OCI-LY7 (cell line): ENCODE measurements around the gene EFNA2. TPM values are rescaled to one million over a fixed set of nuclear protein-coding genes. Genes with fewer than 3 reads are reported as not detected.
"Not testable (repeated sequence)": the region's sequence is repeated elsewhere in the genome, so short reads cannot be mapped to it uniquely, and the experiment has no call there.

Experiments
- BruUV-seq: library from RNA; stranded (reverse); fragments of 400-500 nt; replicated peaks from 2 replicates; lab custom pipeline; 2021; lab: Mats Ljungman, UMichigan
- CTCF ChIA-PET: fragments of 300-600 bp; sonication (Branson Sonifier 250); formaldehyde crosslinking; loops from one replicate; lab custom pipeline; 2022; ENCODE audit warnings: antibody characterized with exemption; ENCODE audit not compliant: unreplicated experiment; lab: Charles Lee
- POLR2A ChIA-PET: fragments of 300-600 bp; sonication (Branson Sonifier 250); formaldehyde crosslinking; loops from one replicate; lab custom pipeline; 2022; ENCODE audit warnings: antibody characterized with exemption; lab: Charles Lee
- DNase-seq: peaks from one replicate; pipeline ENCODE4 v3.0.0-alpha.2; 2015; ENCODE audit warnings: low spot score
- H2AFZ ChIP-seq: fragments of 200-600 bp; sonication (generic), shearing (Covaris generic); 2 replicates; pipeline ENCODE4 v1.6.1; 2014; ENCODE audit warnings: mild to moderate bottlenecking, antibody characterized with exemption, low read length, moderate library complexity
- H3K27ac ChIP-seq: fragments of 200-600 bp; sonication (generic); 2 replicates; pipeline ENCODE4 v1.5.1; 2014; ENCODE audit warnings: mixed run types, low read depth, mild to moderate bottlenecking, moderate library complexity, low read length, inconsistent platforms; ENCODE audit not compliant: poor library complexity, severe bottlenecking
- H3K36me3 ChIP-seq: fragments of 200-600 bp; sonication (generic); 2 replicates; pipeline ENCODE4 v1.6.1; 2014; ENCODE audit warnings: mild to moderate bottlenecking, antibody characterized with exemption, low read length, moderate library complexity, mixed read lengths; ENCODE audit not compliant: insufficient read depth
- H3K4me1 ChIP-seq: fragments of 200-600 bp; sonication (generic); 2 replicates; pipeline ENCODE4 v1.5.1; 2014; ENCODE audit warnings: mild to moderate bottlenecking, low read length; ENCODE audit not compliant: insufficient read depth, poor library complexity, severe bottlenecking
- H3K4me2 ChIP-seq: fragments of 200-600 bp; sonication (generic); 2 replicates; pipeline ENCODE4 v1.6.1; 2014; ENCODE audit warnings: mild to moderate bottlenecking, low read length
- H3K4me3 ChIP-seq: fragments of 200-600 bp; sonication (generic); 2 replicates; pipeline ENCODE4 v1.5.1; 2014; ENCODE audit warnings: mild to moderate bottlenecking, low read depth, low read length; ENCODE audit not compliant: poor library complexity, severe bottlenecking
- H3K79me2 ChIP-seq: fragments of 200-600 bp; sonication (generic); 2 replicates; pipeline ENCODE4 v1.6.1; 2016; ENCODE audit warnings: low read depth, mild to moderate bottlenecking, low read length, moderate library complexity, mixed read lengths; ENCODE audit not compliant: insufficient read depth
- H3K9me2 ChIP-seq: fragments of 200-600 bp; sonication (generic); 2 replicates; pipeline ENCODE4 v1.6.1; 2016; ENCODE audit warnings: mild to moderate bottlenecking, low read length, mixed read lengths; ENCODE audit not compliant: insufficient read depth
- H3K9me3 ChIP-seq: fragments of 200-600 bp; sonication (generic); 2 replicates; pipeline ENCODE4 v1.6.1; 2014; ENCODE audit warnings: mild to moderate bottlenecking, mixed run types, low read length, mixed read lengths
- H4K20me1 ChIP-seq: fragments of 200-600 bp; sonication (generic); 2 replicates; pipeline ENCODE4 v1.6.1; 2014; ENCODE audit warnings: mild to moderate bottlenecking, antibody characterized with exemption, low read length, moderate library complexity, mixed read lengths; ENCODE audit not compliant: insufficient read depth
- CTCF ChIP-seq: fragments of 200-600 bp; sonication (generic); conservative IDR thresholded peaks from 2 replicates; pipeline ENCODE4 v1.5.1; 2014; ENCODE audit warnings: mild to moderate bottlenecking, antibody characterized with exemption, low read length, moderate library complexity, mixed read lengths
- EZH2phosphoT487 ChIP-seq: fragments of 200-600 bp; sonication (generic); IDR thresholded peaks from 2 replicates; pipeline ENCODE4 v1.6.1; 2018; ENCODE audit warnings: low read depth, borderline replicate concordance, mild to moderate bottlenecking, mixed run types, antibody characterized with exemption, low read length, moderate library complexity, mixed read lengths
- intact Hi-C: fragments of 100-400 bp; cut with micrococcal nuclease; formaldehyde crosslinking; loops from one replicate; pipeline ENCODE4 v1.10.0; 2022; ENCODE audit not compliant: unreplicated experiment
- total RNA-seq, 2 experiments: library from RNA; depleted of rRNA in 1 of 2; stranded (reverse); fragments of >200 nt in 1 of 2; shearing (Covaris generic) in 1 of 2; gene quantifications; 2 replicates each; pipeline ENCODE4 v1.2.3, GENCODE V29; 2014 to 2022

EFNA2 gene
- total RNA-seq, 2 experiments from 2014 or later, result not detected

GRCh38 chr19:1245494-1246264, 40.0 kb upstream of the EFNA2 start:
- POLR2A ChIA-PET, result interaction anchor here (2.9 kb wide), 1 partner anchor 23 kb away, joined by 23 read pairs; the partner anchor contains the start of gene CIRBP
- CTCF ChIA-PET, result interaction anchor here (2.7 kb wide), 1 partner anchor 21 kb away, joined by 24 read pairs; no protein-coding TSS in a partner anchor
- no peaks in the 10 kb centered on the region for H3K9me2 ChIP-seq
- peak overlapping the region; percentile 84; the same call in 1 of the 2 replicates for H3K4me2 ChIP-seq
- no peaks in the 10 kb centered on the region for H3K9me3 ChIP-seq
- TF ChIP-seq CTCF (no peak), EZH2phosphoT487 (no peak)
- H3K36me3 ChIP-seq, result peaks cover 32% of the 10 kb centered on the region
- H3K4me1 ChIP-seq, result peaks cover 48% of the 10 kb centered on the region
- H3K4me3 ChIP-seq, result no peak overlapping the region
- no TSS peak for BruUV-seq
- H4K20me1 ChIP-seq, result no peaks in the 10 kb centered on the region
- DNase-seq, result no peak
- peaks cover 22% of the 10 kb centered on the region; the same call in 1 of the 2 replicates for H3K79me2 ChIP-seq
- H3K27ac ChIP-seq, result no peak overlapping the region
- no peak overlapping the region for H2AFZ ChIP-seq
- intact Hi-C loops, result no loop called here

DNA sequence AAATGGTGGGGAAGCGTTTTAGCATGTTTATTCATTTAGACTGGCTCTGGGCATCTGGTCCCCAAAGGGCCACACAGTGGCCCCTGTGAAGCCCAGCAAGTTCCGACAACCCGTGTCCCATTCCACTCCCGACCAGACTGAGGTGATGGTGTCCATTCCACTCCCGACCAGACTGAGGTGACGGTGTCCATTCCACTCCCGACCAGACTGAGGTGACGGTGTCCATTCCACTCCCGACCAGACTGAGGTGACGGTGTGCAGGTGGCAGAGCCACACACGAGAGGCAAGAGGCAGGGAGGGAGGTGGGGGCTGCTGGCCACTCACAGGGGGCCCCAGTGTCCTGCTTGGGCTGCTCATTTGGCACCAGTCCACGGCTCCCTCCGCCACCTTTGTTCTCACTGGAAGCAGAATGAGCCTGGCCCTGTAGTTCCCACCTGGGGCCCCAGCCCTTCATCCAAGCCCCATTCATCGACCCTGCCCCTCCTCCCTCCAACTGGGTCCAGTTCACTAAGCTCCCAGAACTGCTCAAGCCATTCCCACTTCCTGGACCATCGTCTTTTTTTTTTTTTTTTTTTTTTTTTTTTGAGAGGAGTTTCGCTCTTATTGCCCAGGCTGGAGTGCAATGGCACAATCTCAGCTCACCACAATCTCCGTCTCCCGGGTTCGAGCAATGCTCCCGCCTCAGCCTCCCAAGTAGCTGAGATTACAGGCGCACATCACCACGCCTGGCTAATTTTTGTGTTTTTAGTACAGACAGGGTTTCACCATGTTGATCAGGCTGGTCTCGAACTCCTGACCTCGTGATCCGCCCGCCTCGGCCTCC, 39.2 kb upstream of the EFNA2 start:
- POLR2A ChIA-PET, result interaction anchor here (0.7 to 2.9 kb wide), 2 partner anchors 23 to 500 kb away, joined by 3 to 23 read pairs; partner anchors contain the start of gene CIRBP
- H3K4me3 ChIP-seq, H3K9me3 ChIP-seq, intact Hi-C loops, BruUV-seq, H4K20me1 ChIP-seq, H3K27ac ChIP-seq, H3K4me2 ChIP-seq, DNase-seq, H2AFZ ChIP-seq, H3K9me2 ChIP-seq, CTCF ChIA-PET: not testable (repeated sequence)
- H3K79me2 ChIP-seq, result peaks cover 30% of the 10 kb centered on the region; the same call in 1 of the 2 replicates
- peaks cover 41% of the 10 kb centered on the region for H3K4me1 ChIP-seq
- H3K36me3 ChIP-seq, result peaks cover 40% of the 10 kb centered on the region

GRCh38 chr19:1247748-1248138, 37.9 kb upstream of the EFNA2 start:
- H2AFZ ChIP-seq, result no peak overlapping the region

More at GRCh38 chr19:1247748-1248138, 37.9 kb upstream of the EFNA2 start:
- POLR2A ChIA-PET, result no interaction called here
- H3K79me2 ChIP-seq, result peaks cover 31% of the 10 kb centered on the region; the same call in 1 of the 2 replicates
- H3K4me3 ChIP-seq, result peak overlapping the region; percentile 74
- CTCF ChIA-PET, result no interaction called here
- BruUV-seq, result no TSS peak
- TF ChIP-seq CTCF, result no peak
- TF ChIP-seq EZH2phosphoT487, result no peak
- peak overlapping the region; percentile 73 for H3K27ac ChIP-seq
- H3K4me1 ChIP-seq, result peaks cover 51% of the 10 kb centered on the region
- H3K36me3 ChIP-seq, result peaks cover 53% of the 10 kb centered on the region
- no peaks in the 10 kb centered on the region for H3K9me2 ChIP-seq
- peak overlapping the region; percentile 92 for H3K4me2 ChIP-seq
- DNase-seq, result no peak
- intact Hi-C loops, result no loop called here
- no peaks in the 10 kb centered on the region for H3K9me3 ChIP-seq
- H4K20me1 ChIP-seq, result no peaks in the 10 kb centered on the region
